HFFc6 (cell line): ENCODE data around the gene FETUB. TPM values are rescaled to one million over a fixed set of nuclear protein-coding genes. Genes with fewer than 3 reads are reported as not detected.

Experiments used
- DNase-seq: peaks from one replicate; pipeline ENCODE4 v3.0.0-alpha.2; 2018
- H3K27ac Mint-ChIP-seq: 2 replicates; pipeline ENCODE4 v1.8.0; 2020; ENCODE audit warnings: mild to moderate bottlenecking, mixed read lengths
- H3K27me3 Mint-ChIP-seq: 2 replicates; pipeline ENCODE4 v1.8.0; 2021; ENCODE audit warnings: mild to moderate bottlenecking, moderate library complexity, mixed read lengths; ENCODE audit not compliant: insufficient read depth
- H3K36me3 Mint-ChIP-seq: 2 replicates; pipeline ENCODE4 v1.8.0; 2021; ENCODE audit warnings: low read depth, mixed read lengths
- H3K4me1 Mint-ChIP-seq: 2 replicates; pipeline ENCODE4 v1.8.0; 2020; ENCODE audit warnings: low read depth, mixed read lengths
- H3K4me3 Mint-ChIP-seq: 2 replicates; pipeline ENCODE4 v1.8.0; 2020; ENCODE audit warnings: mild to moderate bottlenecking, moderate library complexity, mixed read lengths
- H3K9me3 Mint-ChIP-seq: 2 replicates; pipeline ENCODE4 v1.8.0; 2020; ENCODE audit warnings: mild to moderate bottlenecking, mixed read lengths
- total RNA-seq, 6 experiments: library from RNA; stranded (reverse); fragmentation: NEBNext Ultra II Directional; extraction: Animal tissue kit (Norgen Biotek cat#: 25700); gene quantifications; 2 replicates in 1 of 6; 3 replicates in 5 of 6; pipeline ENCODE4 v1.2.3, GENCODE V29; 2021
- TF ChIP-seq, protein P1 (sequence below): fragments of 200-600 bp; sonication (generic); IDR thresholded peaks from 2 replicates; pipeline ENCODE4 v1.5.0; 2021; ENCODE audit warnings: antibody characterized with exemption, mild to moderate bottlenecking

The FETUB gene
- total RNA-seq, 6 experiments from 2014 or later: not detected

DNA sequence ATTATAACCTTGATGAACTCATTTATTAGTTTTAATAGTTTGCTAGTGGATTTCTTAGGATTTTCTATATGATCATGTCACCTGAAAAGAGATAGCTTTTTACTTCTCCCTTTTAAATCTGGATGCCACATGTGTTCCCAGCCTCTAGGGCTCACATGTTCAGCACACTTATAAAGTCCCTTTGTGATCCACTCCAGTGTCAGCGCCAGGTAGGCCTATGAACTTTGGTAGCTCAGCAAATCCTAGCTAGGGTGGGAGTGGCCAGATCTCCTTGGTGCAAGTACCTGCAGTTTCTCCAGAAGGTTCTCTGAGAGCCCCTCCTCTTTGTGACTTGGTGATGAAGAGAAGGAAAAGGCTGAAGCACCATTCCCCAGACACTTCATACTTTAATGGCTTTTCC lies 8.7 kb downstream of the FETUB start:
- no peak for DNase-seq
- Mint-ChIP-seq H3K36me3 (no peaks in the 10 kb centered on the region), H3K4me1 (no peaks in the 10 kb centered on the region), H3K27me3 (peaks cover 16% of the 10 kb centered on the region), H3K9me3 (no peaks in the 10 kb centered on the region), H3K4me3 (no peak overlapping the region), H3K27ac (no peak overlapping the region)
- TF ChIP-seq, protein P1, sequence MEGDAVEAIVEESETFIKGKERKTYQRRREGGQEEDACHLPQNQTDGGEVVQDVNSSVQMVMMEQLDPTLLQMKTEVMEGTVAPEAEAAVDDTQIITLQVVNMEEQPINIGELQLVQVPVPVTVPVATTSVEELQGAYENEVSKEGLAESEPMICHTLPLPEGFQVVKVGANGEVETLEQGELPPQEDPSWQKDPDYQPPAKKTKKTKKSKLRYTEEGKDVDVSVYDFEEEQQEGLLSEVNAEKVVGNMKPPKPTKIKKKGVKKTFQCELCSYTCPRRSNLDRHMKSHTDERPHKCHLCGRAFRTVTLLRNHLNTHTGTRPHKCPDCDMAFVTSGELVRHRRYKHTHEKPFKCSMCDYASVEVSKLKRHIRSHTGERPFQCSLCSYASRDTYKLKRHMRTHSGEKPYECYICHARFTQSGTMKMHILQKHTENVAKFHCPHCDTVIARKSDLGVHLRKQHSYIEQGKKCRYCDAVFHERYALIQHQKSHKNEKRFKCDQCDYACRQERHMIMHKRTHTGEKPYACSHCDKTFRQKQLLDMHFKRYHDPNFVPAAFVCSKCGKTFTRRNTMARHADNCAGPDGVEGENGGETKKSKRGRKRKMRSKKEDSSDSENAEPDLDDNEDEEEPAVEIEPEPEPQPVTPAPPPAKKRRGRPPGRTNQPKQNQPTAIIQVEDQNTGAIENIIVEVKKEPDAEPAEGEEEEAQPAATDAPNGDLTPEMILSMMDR: no peak

DNA sequence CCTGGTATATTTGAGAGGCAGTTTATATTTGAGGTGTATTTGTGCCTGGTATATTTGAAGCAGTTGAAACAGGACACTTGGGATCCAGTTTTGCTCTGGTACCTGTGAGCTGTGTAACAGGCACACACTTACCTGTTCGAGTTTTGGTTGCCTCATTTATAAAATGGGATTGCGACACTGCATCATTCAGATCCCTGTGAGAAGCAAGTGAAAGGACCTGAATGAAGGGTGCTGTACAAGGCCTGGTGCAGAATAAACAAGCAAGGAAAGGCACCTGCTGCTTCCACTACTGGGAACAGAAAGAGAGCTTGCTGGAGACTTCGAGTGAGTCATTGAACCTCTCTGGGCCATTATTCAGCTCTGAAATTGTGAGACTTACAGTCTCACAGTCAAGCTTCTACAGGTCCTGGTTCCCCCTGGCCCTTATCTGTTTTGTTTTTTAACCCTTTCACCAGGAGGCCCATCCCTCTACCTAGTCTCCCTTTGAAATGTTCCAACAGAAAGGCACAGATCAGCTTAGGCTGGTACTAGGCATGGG lies 11.5 kb downstream of the FETUB start:
- DNase-seq: no peak
- Mint-ChIP-seq H3K36me3 (no peaks in the 10 kb centered on the region), H3K4me1 (no peaks in the 10 kb centered on the region), H3K4me3 (no peak overlapping the region), H3K27ac (no peak overlapping the region), H3K9me3 (no peaks in the 10 kb centered on the region), H3K27me3 (peaks cover 13% of the 10 kb centered on the region)
- TF ChIP-seq, protein P1: no peak

DNA sequence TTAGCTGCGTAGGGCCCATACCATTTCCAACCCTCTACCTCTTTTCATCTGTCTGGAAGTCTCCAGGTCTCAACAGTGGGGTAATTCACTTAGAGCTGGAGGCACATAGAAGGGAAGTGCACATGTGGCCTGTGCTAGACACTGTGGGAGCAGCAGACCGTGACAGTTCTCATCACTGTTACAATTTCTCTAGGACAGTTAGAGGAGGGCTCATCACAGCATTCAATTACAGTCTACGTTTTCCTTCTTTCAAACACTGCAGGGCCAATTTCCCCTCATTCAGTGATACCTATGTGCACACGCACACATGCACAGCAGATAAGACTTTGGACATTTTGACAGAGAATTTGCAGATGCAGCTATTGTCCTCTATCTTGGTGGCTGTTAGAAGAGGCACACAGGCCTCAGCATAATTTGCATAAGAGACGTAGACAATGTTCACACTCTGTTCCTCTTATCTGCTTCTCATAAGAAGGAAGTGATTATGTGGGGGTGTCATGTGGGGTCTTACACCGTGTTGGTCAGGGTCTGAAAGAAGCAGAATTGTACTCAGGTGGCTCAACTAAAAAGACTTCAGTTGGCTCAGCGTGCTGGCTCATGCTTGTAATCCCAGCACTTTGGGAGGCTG lies 13.0 kb downstream of the FETUB start:
- Mint-ChIP-seq H3K27me3 (peaks cover 17% of the 10 kb centered on the region), H3K27ac (no peak overlapping the region), H3K4me3 (no peak overlapping the region), H3K9me3 (no peaks in the 10 kb centered on the region), H3K36me3 (no peaks in the 10 kb centered on the region), H3K4me1 (no peaks in the 10 kb centered on the region)
- TF ChIP-seq, protein P1: no peak
- no peak for DNase-seq

DNA sequence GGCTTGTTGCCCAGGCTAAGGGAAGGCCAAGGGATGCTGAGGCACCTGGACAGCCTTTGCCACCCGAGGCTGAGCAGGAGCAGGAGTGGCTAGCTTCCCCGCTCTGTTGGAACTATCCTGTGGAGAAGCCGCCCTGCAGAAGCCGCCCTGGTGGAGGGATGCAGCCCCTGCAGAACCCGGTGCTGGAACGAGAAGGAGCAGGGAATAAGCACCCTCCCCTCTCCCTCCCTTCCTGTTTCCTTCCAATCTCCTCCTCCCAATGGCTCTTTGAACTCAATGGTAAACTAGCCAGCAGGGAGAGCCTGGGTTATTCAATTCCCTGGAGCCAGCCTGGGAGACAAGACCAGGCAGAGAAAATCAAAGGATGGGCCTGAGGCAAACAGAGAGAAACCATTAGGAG lies 13.8 kb downstream of the FETUB start:
- Mint-ChIP-seq H3K9me3 (no peaks in the 10 kb centered on the region), H3K4me3 (no peak overlapping the region), H3K4me1 (no peaks in the 10 kb centered on the region), H3K36me3 (no peaks in the 10 kb centered on the region), H3K27me3 (peaks cover 18% of the 10 kb centered on the region), H3K27ac (no peak overlapping the region)
- DNase-seq: no peak
- TF ChIP-seq, protein P1: no peak

DNA sequence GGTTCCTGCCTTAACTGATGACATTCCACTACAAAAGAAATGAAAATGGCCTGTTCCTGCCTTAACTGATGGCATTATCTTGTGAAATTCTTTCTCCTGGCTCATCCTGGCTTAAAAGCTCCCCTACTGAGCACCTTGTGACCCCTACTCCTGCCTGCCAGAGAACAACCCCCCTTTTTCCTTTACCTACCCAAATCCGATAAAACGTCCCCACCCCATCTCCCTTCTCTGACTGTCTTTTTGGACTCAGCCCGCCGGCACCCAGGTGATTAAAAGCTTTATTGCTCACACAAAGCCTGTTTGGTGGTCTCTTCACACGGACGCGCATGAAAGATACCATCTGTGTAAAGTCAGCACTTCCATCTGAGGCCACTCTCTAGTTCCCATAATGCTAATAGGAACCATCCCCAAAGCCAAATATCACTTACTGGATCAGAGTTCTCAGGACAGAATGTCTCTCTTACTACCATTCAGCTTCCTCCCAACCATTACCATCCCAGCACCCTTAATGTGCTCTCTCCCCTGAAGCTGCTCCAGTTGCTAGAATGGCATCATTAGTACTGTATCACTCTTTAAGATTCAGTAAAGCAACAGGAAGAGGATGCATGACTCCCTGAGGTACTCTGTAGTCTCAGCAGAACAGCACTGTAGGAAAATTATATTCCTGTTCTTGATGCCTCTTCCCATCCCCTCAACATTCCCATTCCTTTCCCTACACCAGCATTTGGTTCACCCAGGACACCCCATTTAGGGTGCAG lies 23.3 kb downstream of the FETUB start:
- TF ChIP-seq, protein P1: no peak
- Mint-ChIP-seq H3K36me3 (no peaks in the 10 kb centered on the region), H3K27ac (no peak overlapping the region), H3K4me1 (no peaks in the 10 kb centered on the region), H3K9me3 (no peaks in the 10 kb centered on the region), H3K27me3 (peaks cover 26% of the 10 kb centered on the region), H3K4me3 (no peak overlapping the region)
- DNase-seq: no peak
